Posterior cingulate gyrus (tissue), 11 donors: ENCODE measurements around the gene GTF2IRD1.
"Not testable (repeated sequence)": the region's sequence is repeated elsewhere in the genome, so short reads cannot be mapped to it uniquely, and the experiment has no call there.

Experiments
- DNase-seq, 10 donors: peaks; one replicate each; pipeline versions ENCODE4 v3.0.0 to v3.0.0-alpha.2; 2020 to 2021; ENCODE audit warnings: mixed read lengths in 3 of 10
- intact Hi-C: fragments of 100-400 bp; cut with DNase I; formaldehyde crosslinking; loops from one replicate; pipeline ENCODE4 v1.15.1; 2023

GTF2IRD1 gene

GRCh38 chr7:74453322-74454011, at the start of gene GTF2IRD1:
GTF2IRD1 (plus strand) TSS chr7:74453906; CDS start chr7:74508081, 54,175 bp downstream.
- DNase-seq: peak; percentile 49 to 96 (median 72)
- intact Hi-C loops: loop anchor here (10.0 kb wide), 1 partner anchor 201 kb away; the partner anchor contains the start of gene GTF2I

- DNase-seq: no peak
- intact Hi-C loops: loop anchor here (5.0 kb wide), 1 partner anchor 337 kb away; no protein-coding TSS in a partner anchor
These were observed 49.4 kb upstream of the GTF2IRD1 start for GRCh38 chr7:74404388-74404700.

- no peak for DNase-seq
- intact Hi-C loops: loop anchor here (5.0 kb wide), 1 partner anchor 337 kb away; no protein-coding TSS in a partner anchor
These were observed 49.0 kb upstream of the GTF2IRD1 start for GRCh38 chr7:74404741-74405140.

GRCh38 chr7:74405191-74405898, 48.4 kb upstream of the GTF2IRD1 start:
- peak in 2 of 10 donors; percentile 34 to 86 for DNase-seq
- intact Hi-C loops: no loop called here

- intact Hi-C loops: no loop called here
These were observed 47.7 kb upstream of the GTF2IRD1 start for GRCh38 chr7:74405899-74406512.

GRCh38 chr7:74407958-74408357, 45.7 kb upstream of the GTF2IRD1 start:
- intact Hi-C loops: no loop called here

More at GRCh38 chr7:74405899-74406512, 47.7 kb upstream of the GTF2IRD1 start:
- DNase-seq: peak in 1 of 10 donors; percentile 62

GRCh38 chr7:74409571-74409970, 44.1 kb upstream of the GTF2IRD1 start:
- intact Hi-C loops: no loop called here

More at GRCh38 chr7:74407958-74408357, 45.7 kb upstream of the GTF2IRD1 start:
- no peak for DNase-seq

GRCh38 chr7:74410772-74411171, 42.9 kb upstream of the GTF2IRD1 start:
- DNase-seq: no peak
- intact Hi-C loops: loop anchor here (10.0 kb wide), 1 partner anchor 244 kb away; the partner anchor contains the start of gene GTF2I

More at GRCh38 chr7:74409571-74409970, 44.1 kb upstream of the GTF2IRD1 start:
- no peak for DNase-seq

GRCh38 chr7:74411571-74411970, 42.1 kb upstream of the GTF2IRD1 start:
- DNase-seq: not testable (repeated sequence)
- intact Hi-C loops: loop anchor here (10.0 kb wide), 1 partner anchor 243 kb away; the partner anchor contains the start of gene GTF2I

GRCh38 chr7:74412056-74412455, 41.6 kb upstream of the GTF2IRD1 start:
- no peak for DNase-seq
- intact Hi-C loops: loop anchor here (10.0 kb wide), 1 partner anchor 243 kb away; the partner anchor contains the start of gene GTF2I

- DNase-seq: no peak
- intact Hi-C loops: loop anchor here (10.0 kb wide), 1 partner anchor 242 kb away; the partner anchor contains the start of gene GTF2I
These were observed 41.1 kb upstream of the GTF2IRD1 start for GRCh38 chr7:74412603-74413002.

- not testable (repeated sequence) for DNase-seq
- intact Hi-C loops: loop anchor here (10.0 kb wide), 1 partner anchor 240 kb away; the partner anchor contains the start of gene GTF2I
These were observed 38.9 kb upstream of the GTF2IRD1 start for GRCh38 chr7:74414595-74415333.

- intact Hi-C loops: loop anchor here (1.0 to 10.0 kb wide), 2 partner anchors 150 to 237 kb away; partner anchors contain the start of gene GTF2I
- DNase-seq: peak; percentile 47 to 96 (median 74)
These were observed 36.2 kb upstream of the GTF2IRD1 start for GRCh38 chr7:74417419-74417971.

- intact Hi-C loops: loop anchor here (10.0 kb wide), 1 partner anchor 237 kb away; the partner anchor contains the start of gene GTF2I
- no peak for DNase-seq
These were observed 35.6 kb upstream of the GTF2IRD1 start for GRCh38 chr7:74418076-74418475.

GRCh38 chr7:74418538-74418937, 35.2 kb upstream of the GTF2IRD1 start:
- no peak for DNase-seq
- intact Hi-C loops: loop anchor here (10.0 kb wide), 1 partner anchor 236 kb away; the partner anchor contains the start of gene GTF2I

GRCh38 chr7:74419232-74419631, 34.5 kb upstream of the GTF2IRD1 start:
- not testable (repeated sequence) for DNase-seq
- intact Hi-C loops: loop anchor here (10.0 kb wide), 1 partner anchor 236 kb away; the partner anchor contains the start of gene GTF2I

GRCh38 chr7:74420006-74420405, 33.7 kb upstream of the GTF2IRD1 start:
- intact Hi-C loops: loop anchor here (5.0 kb wide), 1 partner anchor 127 kb away; no protein-coding TSS in a partner anchor
- no peak for DNase-seq

- intact Hi-C loops: loop anchor here (5.0 kb wide), 1 partner anchor 123 kb away; no protein-coding TSS in a partner anchor
- DNase-seq: no peak
These were observed 29.3 kb upstream of the GTF2IRD1 start for GRCh38 chr7:74424291-74424880.

GRCh38 chr7:74428023-74428422, 25.7 kb upstream of the GTF2IRD1 start:
- peak in 1 of 10 donors; percentile 3 for DNase-seq
- intact Hi-C loops: no loop called here
